GF-D8 (cell line): ENCODE data around the gene ANKRD33.
A peak's percentile ranks its signal among the peaks of the same experiment; 100 is the strongest.
"Not testable (repeated sequence)": the region's sequence is repeated elsewhere in the genome, so short reads cannot be mapped to it uniquely, and the experiment has no call there.

Experiments
- DNase-seq: peaks from one replicate; lab custom pipeline; 2025; lab: John Stamatoyannopoulos, UW

Gene ANKRD33

GRCh38 chr12:51879102-51879501, 8.8 kb upstream of the ANKRD33 start:
- DNase-seq: no peak

GRCh38 chr12:51883295-51883694, 4.6 kb upstream of the ANKRD33 start:
- no peak for DNase-seq

GRCh38 chr12:51883998-51884675, 3.8 kb upstream of the ANKRD33 start:
- DNase-seq: no peak

- no peak for DNase-seq
These were observed 3.1 kb upstream of the ANKRD33 start for GRCh38 chr12:51884676-51885229.

- not testable (repeated sequence) for DNase-seq
These were observed 2.4 kb upstream of the ANKRD33 start for GRCh38 chr12:51885294-51886020.

GRCh38 chr12:51886021-51886710, 1.7 kb upstream of the ANKRD33 start:
- peak; percentile 70 for DNase-seq

GRCh38 chr12:51888316-51889215, 663 bp downstream of the ANKRD33 start:
- DNase-seq: no peak

GRCh38 chr12:51889216-51890132, 1.6 kb downstream of the ANKRD33 start:
- no peak for DNase-seq

GRCh38 chr12:51890133-51890464, 2.2 kb downstream of the ANKRD33 start:
- DNase-seq: no peak

- no peak for DNase-seq
These were observed 2.7 kb downstream of the ANKRD33 start for GRCh38 chr12:51890511-51891171.

- no peak for DNase-seq
These were observed 3.9 kb downstream of the ANKRD33 start for GRCh38 chr12:51891843-51892242.

GRCh38 chr12:51893786-51894185, 5.9 kb downstream of the ANKRD33 start:
- DNase-seq: no peak

- DNase-seq: no peak
These were observed 7.7 kb downstream of the ANKRD33 start for GRCh38 chr12:51895378-51896135.

GRCh38 chr12:51896236-51896635, 8.3 kb downstream of the ANKRD33 start:
- no peak for DNase-seq

- no peak for DNase-seq
These were observed 9.3 kb downstream of the ANKRD33 start for GRCh38 chr12:51897181-51897580.

GRCh38 chr12:51898506-51898905, 10.6 kb downstream of the ANKRD33 start:
- no peak for DNase-seq

- DNase-seq: no peak
These were observed 11.0 kb downstream of the ANKRD33 start for GRCh38 chr12:51898937-51899336.

- DNase-seq: no peak
These were observed 12.5 kb downstream of the ANKRD33 start for GRCh38 chr12:51900323-51900889.
